ENCODE data around the gene CAMSAP3. TPM values are rescaled to one million over a fixed set of nuclear protein-coding genes. Genes with fewer than 3 reads are reported as not detected.

CAMSAP3 gene
- total RNA-seq, 1 donor: not detected

- DNase-seq (ENCODE audit: insufficient read length, low spot score, missing footprints): no peak
- Histone ChIP-seq H3K4me1 (ENCODE audit: insufficient read depth, low read length) (no peaks in the 10 kb centered on the region), H3K36me3 (ENCODE audit: insufficient read depth, low read length) (peaks cover 19% of the 10 kb centered on the region), H3K79me2 (ENCODE audit: insufficient read depth, low read length) (peaks cover 8% of the 10 kb centered on the region), H2AFZ (ENCODE audit: low read length) (no peak overlapping the region), H3K27ac (ENCODE audit: low read depth, low read length) (no peak overlapping the region), H4K20me1 (ENCODE audit: insufficient read depth, low read length) (peaks cover 5% of the 10 kb centered on the region), H3K4me3 (ENCODE audit: insufficient read depth, low read length) (no peak overlapping the region), H3K4me2 (ENCODE audit: insufficient read depth, low read length) (no peak overlapping the region), H3K27me3 (ENCODE audit: insufficient read depth, low read length) (no peaks in the 10 kb centered on the region), H3K9me3 (ENCODE audit: low read depth, low read length) (no peaks in the 10 kb centered on the region)
- TF ChIP-seq CTCF (IDR thresholded peaks at IDR 0.05; ENCODE audit: extremely low read depth, low read depth, low read length): no peak
Measured at GRCh38 chr19:7620442-7621412, 25.1 kb downstream of the CAMSAP3 start.

GRCh38 chr19:7622933-7623685 lies 27.4 kb downstream of the CAMSAP3 start:
- no peak for DNase-seq (ENCODE audit: insufficient read length, low spot score, missing footprints)
- TF ChIP-seq CTCF (IDR thresholded peaks at IDR 0.05; ENCODE audit: extremely low read depth, low read depth, low read length): no peak
- Histone ChIP-seq H3K4me3 (ENCODE audit: insufficient read depth, low read length) (no peak overlapping the region), H3K79me2 (ENCODE audit: insufficient read depth, low read length) (peaks cover 32% of the 10 kb centered on the region), H3K9me3 (ENCODE audit: low read depth, low read length) (no peaks in the 10 kb centered on the region), H3K4me2 (ENCODE audit: insufficient read depth, low read length) (no peak overlapping the region), H4K20me1 (ENCODE audit: insufficient read depth, low read length) (peaks cover 8% of the 10 kb centered on the region), H3K36me3 (ENCODE audit: insufficient read depth, low read length) (peaks cover 19% of the 10 kb centered on the region), H3K4me1 (ENCODE audit: insufficient read depth, low read length) (peaks cover under 1% of the 10 kb centered on the region), H3K27ac (ENCODE audit: low read depth, low read length) (no peak overlapping the region), H3K27me3 (ENCODE audit: insufficient read depth, low read length) (no peaks in the 10 kb centered on the region), H2AFZ (ENCODE audit: low read length) (no peak overlapping the region)

- no peak for DNase-seq (ENCODE audit: insufficient read length, low spot score, missing footprints)
- Histone ChIP-seq H3K4me1 (ENCODE audit: insufficient read depth, low read length) (peaks cover 9% of the 10 kb centered on the region), H3K27ac (ENCODE audit: low read depth, low read length) (no peak overlapping the region), H2AFZ (ENCODE audit: low read length) (no peak overlapping the region), H3K4me2 (ENCODE audit: insufficient read depth, low read length) (no peak overlapping the region), H3K9me3 (ENCODE audit: low read depth, low read length) (no peaks in the 10 kb centered on the region), H3K79me2 (ENCODE audit: insufficient read depth, low read length) (peaks cover 41% of the 10 kb centered on the region), H3K36me3 (ENCODE audit: insufficient read depth, low read length) (peaks cover 19% of the 10 kb centered on the region), H3K27me3 (ENCODE audit: insufficient read depth, low read length) (no peaks in the 10 kb centered on the region), H4K20me1 (ENCODE audit: insufficient read depth, low read length) (peaks cover 10% of the 10 kb centered on the region), H3K4me3 (ENCODE audit: insufficient read depth, low read length) (no peak overlapping the region)
- TF ChIP-seq CTCF (IDR thresholded peaks at IDR 0.05; ENCODE audit: extremely low read depth, low read depth, low read length): no peak
Measured at GRCh38 chr19:7623725-7624603, 28.3 kb downstream of the CAMSAP3 start.

Data from osteoblast (primary cell).